Mammary epithelial cell (primary cell): ENCODE results near the gene CSNK1A1.
"Not testable (repeated sequence)": the region's sequence is repeated elsewhere in the genome, so short reads cannot be mapped to it uniquely, and the experiment has no call there.

Experiments
- CTCF ChIP-seq, 2 donors: IDR thresholded peaks in 1 of 2; conservative IDR thresholded peaks in 1 of 2; 2 replicates each; pipeline ENCODE4 v1.5.1; 2011 to 2012; ENCODE audit warnings: inconsistent platforms in 2 of 2, low read length in 2 of 2, mild to moderate bottlenecking in 2 of 2, control low read depth in 1 of 2, low read depth in 1 of 2; ENCODE audit not compliant: insufficient read depth in 1 of 2; ENCODE audit errors: extremely low read depth in 1 of 2
- EZH2 ChIP-seq: IDR thresholded peaks from 2 replicates; pipeline ENCODE4 v1.6.1; 2012; ENCODE audit warnings: low read length, inconsistent platforms, borderline replicate concordance

DNA sequence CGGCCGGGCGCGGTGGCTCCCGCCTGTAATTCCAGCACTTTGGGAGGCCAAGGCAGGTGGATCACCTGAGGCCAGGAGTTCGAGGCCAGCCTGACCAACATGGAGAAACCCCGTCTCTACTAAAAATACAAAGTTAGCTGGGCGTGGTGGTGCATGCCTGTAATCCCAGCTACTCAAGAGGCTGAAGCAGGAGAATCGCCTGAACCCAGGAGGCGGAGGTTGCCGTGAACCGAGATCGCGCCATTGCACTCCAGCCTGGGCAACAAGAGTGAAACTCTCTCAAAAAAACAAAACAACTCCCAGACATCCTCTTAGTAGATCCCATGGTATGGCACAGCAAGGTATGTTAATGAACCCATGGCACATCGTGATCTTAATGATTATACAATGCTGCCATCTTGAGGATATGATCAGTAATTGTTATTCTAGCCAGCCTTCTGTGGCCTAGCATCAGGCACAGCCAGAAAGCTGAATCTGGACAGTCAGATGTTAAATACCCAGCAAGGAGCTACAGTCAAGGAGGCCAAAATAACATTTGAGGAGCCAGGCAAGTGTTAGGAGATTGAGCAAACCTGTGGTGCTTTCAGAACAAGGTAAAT is 13.4 kb upstream of the CSNK1A1 start:
- TF ChIP-seq CTCF (conservative IDR thresholded peaks at IDR 0.05 in 1 of 2, IDR thresholded peaks at IDR 0.05 in 1 of 2; ENCODE audit: extremely low read depth in 1 of 2, insufficient read depth in 1 of 2, low read depth in 1 of 2, low read length in 2 of 2), result peak; percentile 56 to 60
- TF ChIP-seq EZH2, result not testable (repeated sequence)
